Measurements from ENCODE around the gene MBNL3.
"Not testable (repeated sequence)": the region's sequence is repeated elsewhere in the genome, so short reads cannot be mapped to it uniquely, and the experiment has no call there.

The MBNL3 gene

DNA sequence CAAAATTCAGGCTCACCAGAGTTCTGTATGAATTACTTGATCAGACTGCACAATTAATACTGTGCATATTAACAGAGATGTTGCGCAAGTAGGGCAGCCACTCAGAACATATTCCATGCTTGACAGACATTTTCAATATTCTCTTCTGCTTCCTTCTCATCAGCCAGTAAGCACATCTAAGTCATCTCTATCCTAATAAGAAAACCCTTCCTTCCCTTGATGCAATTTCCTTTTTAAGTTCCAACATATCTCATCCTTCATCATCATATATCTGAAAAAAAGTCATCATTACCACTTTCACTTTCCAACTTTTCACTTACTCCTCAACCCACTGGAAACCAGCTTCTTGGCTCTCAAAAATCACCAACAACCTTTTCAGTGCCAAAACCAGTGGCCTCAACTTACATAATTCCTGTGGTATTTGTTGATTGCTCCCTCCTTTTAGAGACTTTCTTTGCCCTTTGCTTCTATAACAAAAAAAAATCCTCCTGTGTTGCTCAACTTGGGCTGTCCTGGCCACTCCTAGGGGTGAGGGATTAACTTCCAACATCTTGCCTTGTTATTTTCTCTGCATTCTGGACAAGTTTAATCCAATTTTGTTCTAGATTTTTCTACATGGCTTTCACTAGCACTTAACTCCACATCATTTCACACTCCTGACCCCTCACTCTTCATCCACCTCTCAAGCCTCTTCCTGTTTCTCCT is 14.1 kb downstream of the MBNL3 start:
- no peak for DNase-seq

- no peak for DNase-seq
These were observed 16.4 kb downstream of the MBNL3 start for GRCh38 chrX:132472397-132472796.

DNA sequence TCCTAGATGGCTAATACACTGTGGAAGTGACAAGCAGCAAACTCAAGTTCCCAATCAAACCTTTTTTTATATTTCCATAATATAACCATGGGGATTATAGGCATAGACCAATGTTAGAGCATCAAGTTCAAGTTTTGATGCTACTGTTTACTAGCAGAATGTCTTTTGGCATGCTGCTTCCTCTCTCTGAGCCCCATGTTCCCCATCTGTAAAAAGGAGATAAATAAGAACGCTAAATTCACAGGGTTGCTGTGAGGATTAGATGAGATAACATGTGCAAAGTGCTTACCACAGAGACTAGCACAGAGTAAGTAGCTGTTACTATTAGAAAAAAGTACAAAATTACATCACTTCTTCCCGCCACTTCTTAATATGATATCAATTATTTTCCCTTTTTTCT is 18.0 kb downstream of the MBNL3 start:
- DNase-seq, result no peak

DNA sequence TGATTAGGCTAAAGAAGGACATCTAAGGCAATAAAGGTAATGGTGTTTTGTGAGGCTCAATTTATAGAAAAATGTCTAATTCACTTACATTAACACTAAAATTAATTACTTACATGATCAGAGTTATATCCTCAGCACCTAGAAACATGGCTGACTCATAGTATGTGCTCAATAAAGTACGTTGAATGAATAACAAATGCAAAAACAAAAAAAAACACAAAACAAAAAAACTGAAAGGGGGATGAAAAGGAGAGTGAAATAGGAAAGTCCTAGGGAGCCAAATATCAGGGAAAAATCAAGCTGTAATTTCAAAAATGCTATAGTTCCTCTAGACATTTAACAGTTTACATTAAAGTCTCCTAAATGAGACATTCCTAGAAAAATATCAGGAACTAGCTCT is 18.7 kb downstream of the MBNL3 start:
- DNase-seq, result no peak

DNA sequence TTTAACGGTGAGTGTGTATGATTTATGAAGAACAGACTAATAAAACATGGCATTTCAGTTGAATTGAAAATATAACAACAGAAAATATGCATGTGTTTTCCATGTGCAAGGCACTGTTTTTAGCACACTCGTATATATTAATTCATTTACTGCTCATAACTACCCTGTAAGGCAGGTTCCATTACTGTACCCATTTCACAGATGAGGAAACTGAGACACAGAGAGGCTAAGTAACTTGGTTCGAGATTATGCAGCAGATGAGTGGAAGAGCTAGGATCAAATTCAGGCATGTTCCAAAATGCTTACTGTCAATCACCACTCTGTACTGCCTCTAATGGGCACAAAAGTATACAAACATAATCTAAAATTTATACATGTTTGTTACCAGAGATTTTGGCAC is 20.4 kb downstream of the MBNL3 start:
- DNase-seq, result no peak

- DNase-seq, result no peak
These were observed 20.8 kb downstream of the MBNL3 start for GRCh38 chrX:132467989-132468388.

DNA sequence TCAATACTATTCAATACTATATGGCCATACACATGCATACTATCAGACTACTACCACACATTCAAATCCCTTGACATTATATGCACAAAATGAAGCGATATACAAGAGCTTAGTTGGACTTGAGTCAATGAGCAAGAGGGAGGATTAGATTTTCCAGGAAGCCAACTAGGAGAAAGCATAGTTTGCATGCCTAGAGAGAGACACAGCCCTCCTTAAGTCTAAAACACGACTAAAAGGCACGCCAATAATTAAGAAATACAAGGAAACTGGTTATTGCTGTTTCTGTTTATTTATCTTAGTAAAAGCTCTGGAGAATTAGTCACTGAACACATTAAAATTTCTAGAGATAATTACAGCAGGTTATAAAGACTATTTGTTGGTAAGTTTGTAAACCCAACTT is 21.8 kb downstream of the MBNL3 start:
- no peak for DNase-seq

DNA sequence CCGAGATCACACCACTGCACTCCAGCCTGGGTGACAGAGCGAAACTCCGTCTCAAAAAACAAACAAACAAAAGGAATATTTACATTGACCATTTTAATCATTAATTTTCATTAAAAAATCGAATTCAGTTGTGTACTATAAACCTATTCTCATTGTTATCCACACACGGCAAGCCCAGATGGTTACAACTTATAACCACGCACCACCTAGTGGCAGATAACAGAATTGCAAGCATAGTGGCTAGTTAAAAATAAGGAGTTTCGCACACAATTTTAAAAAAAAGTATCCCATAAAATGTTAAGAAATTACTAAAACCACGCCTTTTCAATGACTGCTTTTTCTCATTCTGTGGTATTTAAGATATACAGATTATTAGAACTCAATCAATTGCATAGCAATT is 25.4 kb downstream of the MBNL3 start:
- no peak for DNase-seq

- DNase-seq, result no peak
These were observed 27.0 kb downstream of the MBNL3 start for GRCh38 chrX:132461886-132462285.

- DNase-seq, result no peak
These were observed 35.8 kb downstream of the MBNL3 start for GRCh38 chrX:132452911-132453550.

GRCh38 chrX:132445909-132446308 is 42.9 kb downstream of the MBNL3 start:
- not testable (repeated sequence) for DNase-seq

DNA sequence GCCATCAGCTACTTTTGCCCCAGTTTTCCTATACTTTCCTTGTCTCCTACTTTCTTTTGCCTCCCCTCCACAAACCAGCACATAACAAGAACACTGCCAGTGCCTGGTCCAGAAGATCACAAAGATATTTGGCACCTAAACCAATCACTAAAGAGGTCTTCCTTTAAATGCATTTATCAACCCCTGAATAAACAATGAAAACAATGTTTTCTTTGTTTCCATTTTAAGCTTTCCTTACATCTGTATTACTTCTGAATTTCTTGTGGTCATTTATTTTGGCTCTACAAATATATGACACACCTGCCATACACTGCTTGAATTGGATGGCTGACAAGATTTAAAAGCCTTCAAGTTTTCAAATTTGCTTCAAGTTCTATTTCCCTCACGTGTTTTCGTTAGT is 43.9 kb downstream of the MBNL3 start:
- no peak for DNase-seq

- no peak for DNase-seq
These were observed 45.4 kb downstream of the MBNL3 start for GRCh38 chrX:132443196-132444135.

- no peak for DNase-seq
These were observed 46.1 kb downstream of the MBNL3 start for GRCh38 chrX:132442691-132443090.

DNA sequence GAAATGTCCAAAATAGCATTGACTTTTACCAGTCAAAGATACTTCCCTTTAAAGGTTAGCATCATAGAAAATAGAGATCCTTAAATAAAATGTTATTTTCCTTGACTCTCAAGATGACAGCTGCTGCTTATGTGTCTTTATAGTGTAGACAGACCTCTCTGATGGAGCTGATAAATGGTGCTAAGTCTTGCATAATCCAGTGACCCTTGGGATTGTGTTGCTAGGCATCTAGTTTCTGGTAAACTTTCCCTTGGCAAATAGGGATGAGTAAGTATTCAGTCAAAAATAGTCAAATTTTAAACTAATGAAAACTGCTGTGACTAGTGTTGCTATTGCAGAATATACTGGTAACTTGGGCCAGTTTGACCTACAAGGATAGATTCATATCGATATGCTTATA is 53.6 kb downstream of the MBNL3 start:
- DNase-seq, result no peak

GRCh38 chrX:132433551-132433950 is 55.3 kb downstream of the MBNL3 start:
- DNase-seq, result no peak

- DNase-seq, result no peak
These were observed 55.8 kb downstream of the MBNL3 start for GRCh38 chrX:132433001-132433400.

DNA sequence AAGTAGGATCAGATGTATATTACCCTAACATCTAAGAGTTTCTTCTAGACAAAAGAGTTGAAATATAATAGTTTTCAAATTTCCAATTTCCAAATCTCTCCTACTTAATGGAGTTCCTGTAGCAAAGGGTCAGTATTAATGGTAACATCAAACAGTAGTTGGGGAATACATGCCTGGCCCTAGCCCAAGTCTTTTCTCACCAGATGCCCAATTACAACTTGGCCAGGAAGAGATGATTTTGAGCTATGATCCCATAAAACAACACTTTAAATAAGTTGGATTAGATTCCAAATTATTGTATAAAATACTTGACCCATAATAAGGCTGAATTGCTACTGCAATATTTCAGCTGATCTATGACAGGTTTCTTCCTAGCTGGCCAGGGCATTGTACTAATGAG is 59.9 kb downstream of the MBNL3 start:
- DNase-seq, result no peak

DNA sequence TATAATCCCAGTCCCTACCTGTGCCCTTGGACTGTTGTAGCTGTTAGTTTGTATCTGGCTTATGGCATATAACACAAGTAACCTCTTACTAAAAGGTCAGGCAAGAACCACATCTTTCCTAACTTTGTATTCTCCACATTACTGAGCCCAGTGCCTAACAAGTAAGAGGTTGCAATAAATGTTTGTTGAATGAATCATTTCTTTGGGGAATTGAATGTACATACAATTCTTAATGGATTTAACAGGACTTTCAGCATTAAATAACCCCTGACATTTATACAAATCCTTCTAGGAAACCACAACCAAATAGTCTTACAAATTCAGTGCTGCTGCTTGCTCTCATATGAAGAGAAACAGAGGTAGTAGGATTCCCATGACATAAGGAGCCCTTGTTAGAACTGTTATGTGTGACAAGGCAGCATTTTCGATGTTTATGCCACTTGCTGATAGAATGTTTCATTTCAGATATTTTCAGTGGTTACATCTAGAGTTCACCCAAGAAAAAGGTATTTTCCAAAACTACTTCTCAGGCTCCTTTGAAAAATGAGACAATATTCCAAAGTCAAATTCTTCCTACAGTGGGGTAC is 62.0 kb downstream of the MBNL3 start:
- DNase-seq, result no peak

- DNase-seq, result no peak
These were observed 63.0 kb downstream of the MBNL3 start for GRCh38 chrX:132425744-132426318.

DNA sequence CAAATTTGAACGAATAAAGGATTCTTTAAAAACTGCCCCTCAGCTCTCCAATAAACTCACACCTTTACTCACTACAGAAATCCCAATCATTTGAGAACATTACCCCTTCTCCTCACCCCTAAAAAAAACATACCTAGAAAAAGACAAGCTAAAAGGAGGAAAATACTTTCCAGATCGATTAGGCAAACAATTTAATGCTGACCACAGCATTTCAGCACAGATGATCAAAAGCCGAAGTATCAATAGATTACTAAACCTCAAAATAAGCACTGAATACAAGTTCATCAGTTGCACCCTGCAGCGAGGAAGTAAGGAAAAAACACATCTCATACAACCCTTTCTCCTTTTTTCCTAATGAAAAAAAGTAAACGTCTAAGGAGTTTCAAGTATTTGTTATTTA is 65.5 kb downstream of the MBNL3 start:
- no peak for DNase-seq

DNA sequence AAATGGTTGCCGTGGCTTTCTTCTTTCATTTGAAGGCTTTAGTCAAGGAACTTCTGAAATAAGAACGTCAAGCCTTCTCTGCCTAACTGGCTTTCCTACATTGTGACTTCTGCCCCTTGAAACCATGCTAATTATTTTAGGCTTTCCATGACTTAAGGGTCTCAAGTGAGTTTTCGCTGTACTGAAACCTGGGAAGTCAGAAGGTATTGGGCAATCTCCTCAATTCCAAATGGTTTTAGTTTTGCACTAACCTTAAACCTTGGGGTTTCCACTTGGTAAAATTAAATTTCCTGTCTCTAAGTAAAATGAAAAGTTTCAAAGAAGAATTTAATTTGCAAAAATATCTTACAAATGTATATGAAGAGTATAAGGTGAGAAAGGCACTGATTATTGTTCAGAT is 73.8 kb downstream of the MBNL3 start:
- DNase-seq, result no peak

DNA sequence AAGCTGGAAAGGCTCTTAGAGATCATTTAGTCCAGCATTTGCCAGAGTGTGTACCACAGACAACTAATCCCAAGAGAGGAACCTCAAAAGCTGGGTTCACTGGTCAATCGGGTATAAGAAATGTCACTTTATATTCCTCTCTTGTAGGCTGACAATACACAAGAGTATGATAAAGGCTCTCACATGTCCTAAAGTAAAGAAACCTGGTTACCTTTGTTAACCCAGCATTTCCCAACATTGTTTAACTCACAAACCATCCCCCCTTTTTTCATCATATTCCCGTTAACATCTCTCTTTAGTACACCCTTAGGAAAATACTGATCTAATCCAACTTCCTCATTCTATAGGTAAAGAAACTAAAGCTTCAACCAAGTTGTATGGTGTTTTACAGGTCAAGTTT is 74.4 kb downstream of the MBNL3 start:
- no peak for DNase-seq

Data from NCI-H1092 treated with DMSO at 0.1 percent for 48 hours (cell line).